A673 (cell line): ENCODE results near the gene ODAD4. TPM values are rescaled to one million over a fixed set of nuclear protein-coding genes. Genes with fewer than 3 reads are reported as not detected.

Source experiments
- BruUV-seq: library from RNA; stranded (reverse); fragments of 400-500 nt; replicated peaks from 2 replicates; lab custom pipeline; 2021; lab: Mats Ljungman, UMichigan
- CTCF ChIA-PET: fragments of 300-600 bp; sonication (Branson Sonifier 250); formaldehyde crosslinking; loops from one replicate; lab custom pipeline; 2022; ENCODE audit warnings: antibody characterized with exemption; lab: Charles Lee
- POLR2A ChIA-PET: fragments of 300-600 bp; sonication (Branson Sonifier 250); formaldehyde crosslinking; loops from one replicate; lab custom pipeline; 2022; ENCODE audit warnings: antibody characterized with exemption; ENCODE audit not compliant: low non-redundant PET; lab: Charles Lee
- DNase-seq: peaks from one replicate; pipeline ENCODE4 v3.0.0-alpha.2; 2015; ENCODE audit warnings: low spot score
- H3K27ac ChIP-seq: fragments of 200-600 bp; sonication (generic); 2 replicates; pipeline ENCODE4 v1.5.1; 2016; ENCODE audit warnings: mixed run types, low read depth, mild to moderate bottlenecking, mixed read lengths, antibody characterized with exemption, low read length; ENCODE audit not compliant: poor library complexity, severe bottlenecking
- H3K27me3 ChIP-seq: fragments of 200-600 bp; sonication (generic); replicated peaks from 2 replicates; pipeline ENCODE4 v1.6.1; 2017; ENCODE audit warnings: mixed run types, low read depth, mild to moderate bottlenecking, mixed read lengths, antibody characterized with exemption, low read length; ENCODE audit not compliant: insufficient read depth, poor library complexity
- H3K36me3 ChIP-seq: fragments of 200-600 bp; sonication (generic); 2 replicates; pipeline ENCODE4 v1.6.1; 2016; ENCODE audit warnings: mixed run types, mild to moderate bottlenecking, mixed read lengths, antibody characterized with exemption, low read length; ENCODE audit not compliant: insufficient read depth, poor library complexity, severe bottlenecking
- H3K4me1 ChIP-seq: fragments of 200-600 bp; sonication (generic); 2 replicates; pipeline ENCODE4 v1.6.1; 2017; ENCODE audit warnings: mixed run types, mild to moderate bottlenecking, mixed read lengths, antibody characterized with exemption, low read length; ENCODE audit not compliant: insufficient read depth, poor library complexity, severe bottlenecking
- H3K4me3 ChIP-seq: fragments of 200-600 bp; sonication (generic); 2 replicates; pipeline ENCODE4 v1.5.1; 2016; ENCODE audit warnings: low read depth, mixed run types, mild to moderate bottlenecking, mixed read lengths, low read length; ENCODE audit not compliant: poor library complexity, severe bottlenecking
- H3K9me3 ChIP-seq: fragments of 200-600 bp; sonication (generic); 2 replicates; pipeline ENCODE4 v1.6.1; 2016; ENCODE audit warnings: mixed run types, low read depth, mild to moderate bottlenecking, mixed read lengths, antibody characterized with exemption, low read length; ENCODE audit not compliant: poor library complexity, severe bottlenecking
- CTCF ChIP-seq: fragments of 300-800, 200-600 bp; sonication (generic); conservative IDR thresholded peaks from 2 replicates; pipeline ENCODE4 v1.5.1; 2017; ENCODE audit warnings: low read depth, mild to moderate bottlenecking, antibody characterized with exemption, low read length, moderate library complexity, mixed read lengths
- EZH2 ChIP-seq: fragments of 200-600 bp; sonication (generic); IDR thresholded peaks from 2 replicates; pipeline ENCODE4 v1.6.1; 2017; ENCODE audit warnings: borderline replicate concordance, low read depth, mild to moderate bottlenecking, mixed read lengths, antibody characterized with exemption, low read length; ENCODE audit not compliant: poor library complexity, severe bottlenecking
- intact Hi-C: fragments of 100-400 bp; cut with micrococcal nuclease; formaldehyde crosslinking; loops from one replicate; pipeline ENCODE4 v1.10.0; 2022; ENCODE audit not compliant: unreplicated experiment
- total RNA-seq: library from RNA; stranded (reverse); gene quantifications from 2 replicates; pipeline ENCODE4 v1.2.3, GENCODE V29; 2021

ODAD4 gene
- total RNA-seq, 1 experiment from 2014 or later = 0.97 TPM

GRCh38 chr17:41893384-41893783 is 37.0 kb upstream of the ODAD4 start:
- CTCF ChIA-PET = no interaction called here
- Histone ChIP-seq H3K4me1 (no peaks in the 10 kb centered on the region), H3K4me3 (no peak overlapping the region), H3K27ac (no peak overlapping the region), H3K27me3 (no peaks in the 10 kb centered on the region), H3K9me3 (no peaks in the 10 kb centered on the region), H3K36me3 (peaks cover 77% of the 10 kb centered on the region)
- intact Hi-C loops = no loop called here
- BruUV-seq = no TSS peak
- TF ChIP-seq EZH2 (no peak), CTCF (no peak)
- DNase-seq = no peak
- POLR2A ChIA-PET = no interaction called here

GRCh38 chr17:41894791-41895331 is 35.6 kb upstream of the ODAD4 start:
- Histone ChIP-seq H3K27ac (no peak overlapping the region), H3K36me3 (peaks cover 75% of the 10 kb centered on the region), H3K9me3 (no peaks in the 10 kb centered on the region), H3K4me3 (no peak overlapping the region), H3K27me3 (no peaks in the 10 kb centered on the region), H3K4me1 (no peaks in the 10 kb centered on the region)
- peak; percentile 5 for DNase-seq
- no peak for TF ChIP-seq CTCF
- no peak for TF ChIP-seq EZH2
- CTCF ChIA-PET = no interaction called here
- POLR2A ChIA-PET = interaction anchor here (0.7 kb wide), 1 partner anchor 207 kb away, joined by 9 read pairs; no protein-coding TSS in a partner anchor
- intact Hi-C loops = no loop called here
- TSS peak; percentile 29 for BruUV-seq

- H3K27ac ChIP-seq = no peak overlapping the region
- no peak overlapping the region for H3K4me3 ChIP-seq
- no peaks in the 10 kb centered on the region for H3K27me3 ChIP-seq
- POLR2A ChIA-PET = no interaction called here
- CTCF ChIA-PET = no interaction called here
- intact Hi-C loops = no loop called here
- H3K9me3 ChIP-seq = no peaks in the 10 kb centered on the region
- H3K4me1 ChIP-seq = no peaks in the 10 kb centered on the region
- peaks cover 76% of the 10 kb centered on the region for H3K36me3 ChIP-seq
- BruUV-seq = no TSS peak
- DNase-seq = no peak
- TF ChIP-seq CTCF = no peak
- no peak for TF ChIP-seq EZH2
Observed at GRCh38 chr17:41895617-41896016, 34.8 kb upstream of the ODAD4 start.
